ENCODE data around the gene PMM2. TPM values are rescaled to one million over a fixed set of nuclear protein-coding genes. Genes with fewer than 3 reads are reported as not detected.

Gene PMM2
- total RNA-seq, 1 donor from 2014 or later = 53.0 TPM

- no peak for DNase-seq (ENCODE audit: extremely low read depth, low read depth, low spot score)
These were observed 51.9 kb downstream of the PMM2 start for GRCh38 chr16:8849411-8850011.

GRCh38 chr16:8850279-8850885, 52.7 kb downstream of the PMM2 start:
- peak; percentile 78 for DNase-seq (ENCODE audit: extremely low read depth, low read depth, low spot score)

- DNase-seq (ENCODE audit: extremely low read depth, low read depth, low spot score) = no peak
These were observed 54.2 kb downstream of the PMM2 start for GRCh38 chr16:8851761-8852403.

GRCh38 chr16:8852534-8852933, 54.9 kb downstream of the PMM2 start:
- no peak for DNase-seq (ENCODE audit: extremely low read depth, low read depth, low spot score)

- no peak for DNase-seq (ENCODE audit: extremely low read depth, low read depth, low spot score)
These were observed 55.5 kb downstream of the PMM2 start for GRCh38 chr16:8853150-8853549.

GRCh38 chr16:8853611-8854010, 56.0 kb downstream of the PMM2 start:
- DNase-seq (ENCODE audit: extremely low read depth, low read depth, low spot score) = no peak

- no peak for DNase-seq (ENCODE audit: extremely low read depth, low read depth, low spot score)
These were observed 56.8 kb downstream of the PMM2 start for GRCh38 chr16:8854298-8854948.

GRCh38 chr16:8855051-8855786, 57.6 kb downstream of the PMM2 start:
- no peak for DNase-seq (ENCODE audit: extremely low read depth, low read depth, low spot score)

- DNase-seq (ENCODE audit: extremely low read depth, low read depth, low spot score) = no peak
These were observed 58.3 kb downstream of the PMM2 start for GRCh38 chr16:8855972-8856371.

GRCh38 chr16:8858994-8859912, 61.6 kb downstream of the PMM2 start:
- DNase-seq (ENCODE audit: extremely low read depth, low read depth, low spot score) = no peak

GRCh38 chr16:8859913-8860881, 62.6 kb downstream of the PMM2 start:
- DNase-seq (ENCODE audit: extremely low read depth, low read depth, low spot score) = no peak

GRCh38 chr16:8861563-8862308, 64.1 kb downstream of the PMM2 start:
- DNase-seq (ENCODE audit: extremely low read depth, low read depth, low spot score) = no peak

GRCh38 chr16:8862309-8863130, 64.9 kb downstream of the PMM2 start:
- DNase-seq (ENCODE audit: extremely low read depth, low read depth, low spot score) = no peak

GRCh38 chr16:8863594-8864424, 66.2 kb downstream of the PMM2 start:
- no peak for DNase-seq (ENCODE audit: extremely low read depth, low read depth, low spot score)

GRCh38 chr16:8864480-8865110, 67.0 kb downstream of the PMM2 start:
- no peak for DNase-seq (ENCODE audit: extremely low read depth, low read depth, low spot score)
